GM23248 (cell line): ENCODE results near the gene MT1B. TPM values are rescaled to one million over a fixed set of nuclear protein-coding genes. Genes with fewer than 3 reads are reported as not detected.
A peak's percentile ranks its signal among the peaks of the same experiment; 100 is the strongest.

ENCODE experiments used
- DNase-seq: peaks from one replicate; pipeline ENCODE4 v3.0.0-alpha.2; 2015
- H2AFZ ChIP-seq: fragments of 200-600 bp; sonication (generic); 2 replicates; pipeline ENCODE4 v1.6.1; 2016; ENCODE audit warnings: antibody characterized with exemption
- H3F3A ChIP-seq: fragments of 200-600 bp; sonication (generic); 2 replicates; pipeline ENCODE4 v1.6.1; 2016; ENCODE audit warnings: mild to moderate bottlenecking, antibody characterized with exemption, mixed run types; ENCODE audit not compliant: insufficient read depth
- H3K27ac ChIP-seq: fragments of 200-600 bp; sonication (generic); 2 replicates; pipeline ENCODE4 v1.5.1; 2016; ENCODE audit warnings: mild to moderate bottlenecking
- H3K27me3 ChIP-seq: fragments of 200-600 bp; sonication (generic); replicated peaks from 2 replicates; pipeline ENCODE4 v1.6.1; 2016; ENCODE audit warnings: mild to moderate bottlenecking; ENCODE audit not compliant: insufficient read depth
- H3K36me3 ChIP-seq: fragments of 200-600 bp; sonication (generic); 2 replicates; pipeline ENCODE4 v1.6.1; 2016; ENCODE audit warnings: low read depth, mild to moderate bottlenecking
- H3K4me1 ChIP-seq: fragments of 200-600 bp; sonication (generic); 2 replicates; pipeline ENCODE4 v1.6.1; 2016; ENCODE audit warnings: mild to moderate bottlenecking; ENCODE audit not compliant: insufficient read depth
- H3K4me2 ChIP-seq: fragments of 200-600 bp; sonication (generic); one replicate; pipeline ENCODE4 v1.6.1; 2016; ENCODE audit warnings: mild to moderate bottlenecking; ENCODE audit not compliant: unreplicated experiment
- H3K4me3 ChIP-seq: fragments of 200-600 bp; sonication (generic); 2 replicates; pipeline ENCODE4 v1.5.1; 2016; ENCODE audit warnings: mild to moderate bottlenecking
- H3K79me2 ChIP-seq: fragments of 200-600 bp; sonication (generic); 2 replicates; pipeline ENCODE4 v1.6.1; 2016; ENCODE audit warnings: mild to moderate bottlenecking; ENCODE audit not compliant: insufficient read depth
- H3K9ac ChIP-seq: fragments of 200-600 bp; sonication (generic); 2 replicates; pipeline ENCODE4 v1.6.1; 2016; ENCODE audit warnings: mild to moderate bottlenecking
- H3K9me2 ChIP-seq: fragments of 200-600 bp; sonication (generic); 2 replicates; pipeline ENCODE4 v1.6.1; 2016; ENCODE audit warnings: mixed run types, mild to moderate bottlenecking, moderate library complexity; ENCODE audit not compliant: insufficient read depth
- H3K9me3 ChIP-seq: fragments of 200-600 bp; sonication (generic); one replicate; pipeline ENCODE4 v1.6.1; 2017; ENCODE audit warnings: low read depth
- H4K20me1 ChIP-seq: fragments of 200-600 bp; sonication (generic); 2 replicates; pipeline ENCODE4 v1.6.0; 2016; ENCODE audit not compliant: insufficient read depth
- EZH2 ChIP-seq: fragments of 200-600 bp; sonication (generic); IDR thresholded peaks from 2 replicates; pipeline ENCODE4 v1.6.1; 2018; ENCODE audit warnings: antibody characterized with exemption, mild to moderate bottlenecking; ENCODE audit not compliant: insufficient read depth, poor library complexity, severe bottlenecking
- EZH2phosphoT487 ChIP-seq: fragments of 200-600 bp; sonication (generic); IDR thresholded peaks from 2 replicates; pipeline ENCODE4 v1.6.1; 2018; ENCODE audit warnings: antibody characterized with exemption, moderate library complexity, mild to moderate bottlenecking, low read depth; ENCODE audit not compliant: insufficient read depth
- WGBS, 2 experiments: methylation state at CpG; one replicate each; pipeline ENCODE4 v1.1.6; 2015 to 2017; ENCODE audit warnings: low lambda C conversion rate in 2 of 2, low coverage in 1 of 2; ENCODE audit errors: missing lambda C conversion rate in 2 of 2; 5-methylcytosine and 5-hydroxymethylcytosine counted together
- in situ Hi-C: fragments of 300-500 bp; cut with MboI; formaldehyde crosslinking; loops from 2 replicates; pipeline ENCODE4 v1.15.0; 2020
- polyA plus RNA-seq: library from polyadenylated mRNA; unstranded; fragments of >200 nt; fragmentation: Nextera tagmentation; extraction: Ambion mirVana; gene quantifications from 2 replicates; pipeline ENCODE4 v1.2.1, GENCODE V29; 2016
- total RNA-seq: library from RNA; depleted of rRNA; stranded (reverse); fragments of >200 nt; shearing (Covaris generic); gene quantifications from 2 replicates; pipeline ENCODE4 v1.2.3, GENCODE V29; 2014

MT1B gene
- total and polyA plus RNA-seq, 2 experiments from 2014 or later, result not detected

- Histone ChIP-seq H3K36me3 (no peaks in the 10 kb centered on the region), H3K27me3 (no peaks in the 10 kb centered on the region), H3K79me2 (no peaks in the 10 kb centered on the region), H3K9ac (no peak overlapping the region), H3K9me2 (no peaks in the 10 kb centered on the region), H3K4me1 (no peaks in the 10 kb centered on the region), H3K9me3 (no peaks in the 10 kb centered on the region), H3K4me3 (no peak overlapping the region), H3K4me2 (no peak overlapping the region), H4K20me1 (no peaks in the 10 kb centered on the region), H3K27ac (no peak overlapping the region), H3F3A (no peaks in the 10 kb centered on the region), H2AFZ (no peak overlapping the region)
- TF ChIP-seq EZH2phosphoT487, result no peak
- TF ChIP-seq EZH2, result no peak
- in situ Hi-C loops, result no loop called here
- no peak for DNase-seq
- 57 to 60% methylated on average over 23 to 32 of the region's 32 CpGs for WGBS, 2 experiments
Measured at GRCh38 chr16:56675685-56676210, 24.1 kb downstream of the MT1B start.

GRCh38 chr16:56677474-56677873 lies 25.8 kb downstream of the MT1B start:
- TF ChIP-seq EZH2phosphoT487, result no peak
- TF ChIP-seq EZH2, result no peak
- H3K4me2 ChIP-seq, result no peak overlapping the region
- no peak overlapping the region for H3K9ac ChIP-seq
- in situ Hi-C loops, result no loop called here
- H3K27ac ChIP-seq, result no peak overlapping the region
- H3K27me3 ChIP-seq, result no peaks in the 10 kb centered on the region
- H2AFZ ChIP-seq, result no peak overlapping the region
- H4K20me1 ChIP-seq, result no peaks in the 10 kb centered on the region
- no peaks in the 10 kb centered on the region for H3K9me3 ChIP-seq
- WGBS, 2 experiments, result 70 to 78% methylated on average over 3 of the region's 3 CpGs
- no peak overlapping the region for H3K4me3 ChIP-seq
- H3F3A ChIP-seq, result no peaks in the 10 kb centered on the region; the same call in 1 of the 2 replicates
- no peak for DNase-seq
- no peaks in the 10 kb centered on the region for H3K9me2 ChIP-seq
- H3K4me1 ChIP-seq, result peaks cover 3% of the 10 kb centered on the region; the same call in 1 of the 2 replicates
- H3K36me3 ChIP-seq, result no peaks in the 10 kb centered on the region
- no peaks in the 10 kb centered on the region for H3K79me2 ChIP-seq

GRCh38 chr16:56679078-56679730 lies 27.5 kb downstream of the MT1B start:
- no peak for TF ChIP-seq EZH2phosphoT487
- no peak for TF ChIP-seq EZH2
- Histone ChIP-seq H3K4me3 (no peak overlapping the region), H3K4me2 (no peak overlapping the region), H3K27me3 (no peaks in the 10 kb centered on the region), H3K79me2 (no peaks in the 10 kb centered on the region), H3K9ac (no peak overlapping the region), H3K9me2 (no peaks in the 10 kb centered on the region), H3K4me1 (peaks cover 14% of the 10 kb centered on the region; the same call in 1 of the 2 replicates), H3K27ac (no peak overlapping the region), H3F3A (no peaks in the 10 kb centered on the region; the same call in 1 of the 2 replicates), H4K20me1 (no peaks in the 10 kb centered on the region), H3K36me3 (no peaks in the 10 kb centered on the region), H3K9me3 (no peaks in the 10 kb centered on the region), H2AFZ (no peak overlapping the region)
- DNase-seq, result no peak
- in situ Hi-C loops, result no loop called here
- WGBS, 2 experiments, result 75 to 82% methylated on average over 3 of the region's 3 CpGs

GRCh38 chr16:56679818-56680217 lies 28.1 kb downstream of the MT1B start:
- 60 to 67% methylated on average over 6 of the region's 6 CpGs for WGBS, 2 experiments
- peak; percentile 17 for DNase-seq
- H3K4me2 ChIP-seq, result no peak overlapping the region
- no peak overlapping the region for H3K27ac ChIP-seq
- H3K4me1 ChIP-seq, result peaks cover 14% of the 10 kb centered on the region; the same call in 1 of the 2 replicates
- H4K20me1 ChIP-seq, result no peaks in the 10 kb centered on the region
- H3K36me3 ChIP-seq, result no peaks in the 10 kb centered on the region
- H3K27me3 ChIP-seq, result no peaks in the 10 kb centered on the region
- H3F3A ChIP-seq, result no peaks in the 10 kb centered on the region; the same call in 1 of the 2 replicates
- no peak overlapping the region for H3K9ac ChIP-seq
- no peak overlapping the region for H3K4me3 ChIP-seq
- in situ Hi-C loops, result no loop called here
- H3K9me2 ChIP-seq, result no peaks in the 10 kb centered on the region
- H3K79me2 ChIP-seq, result no peaks in the 10 kb centered on the region
- no peaks in the 10 kb centered on the region for H3K9me3 ChIP-seq
- TF ChIP-seq EZH2 (no peak), EZH2phosphoT487 (no peak)
- no peak overlapping the region for H2AFZ ChIP-seq
